Measurements from ENCODE around the gene R3HDM4. TPM values are rescaled to one million over a fixed set of nuclear protein-coding genes. Genes with fewer than 3 reads are reported as not detected.
A peak's percentile ranks its signal among the peaks of the same experiment; 100 is the strongest.

Gene R3HDM4
- total and polyA plus RNA-seq, 9 of the 15 experiments (the other 6 are each of a cell fraction or from before 2014, with no cell fraction given) = 3.2 to 154 (median 59.0) TPM

DNA sequence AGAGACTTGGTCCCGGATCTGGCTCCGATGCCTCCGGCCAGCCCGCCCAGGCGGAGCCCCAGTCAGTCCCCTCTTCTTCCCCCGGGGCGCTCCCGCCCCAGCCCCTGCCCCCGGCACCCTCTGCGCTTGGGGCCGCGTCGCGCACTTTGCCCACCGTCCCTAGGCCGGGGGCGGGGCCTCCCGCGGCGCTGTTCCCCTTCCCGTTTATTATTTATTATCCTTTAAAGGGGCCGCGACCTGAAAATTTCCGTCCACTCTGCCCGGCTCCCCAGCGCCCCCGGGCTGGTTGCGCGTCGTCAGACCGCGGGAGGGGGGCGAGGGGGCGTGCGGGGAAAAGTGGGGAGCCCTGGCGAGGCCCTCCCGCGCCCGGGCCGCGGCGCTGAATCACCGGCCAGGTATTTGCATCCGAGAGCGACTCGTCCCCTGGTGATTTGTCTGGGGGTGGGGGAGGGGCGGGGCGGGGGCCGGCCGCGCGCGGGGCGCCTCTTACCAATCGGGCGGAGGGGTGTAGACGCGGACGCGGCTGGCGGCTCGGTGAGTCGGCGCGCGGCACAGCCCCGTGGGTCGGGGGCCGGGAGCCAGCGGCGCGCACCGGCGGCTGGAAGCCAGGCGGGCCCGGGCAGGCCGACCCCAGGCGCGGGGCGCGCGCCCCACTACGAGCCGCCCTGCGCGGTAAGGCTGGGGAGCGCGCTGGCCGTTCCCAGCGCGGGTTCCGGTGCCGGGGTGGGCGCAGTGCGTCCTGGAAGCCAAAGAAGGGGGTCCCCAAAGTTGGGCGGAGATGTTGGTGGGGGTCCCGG is 12.7 kb upstream of the R3HDM4 start, which contains the start of gene ARID3A (continued):
- TF ChIP-seq ELF2 (CRISPR knock-in tag; IDR thresholded peaks at IDR 0.05) = no peak
- no peak for TF ChIP-seq ILF3 (IDR thresholded peaks at IDR 0.05; ENCODE audit: borderline replicate concordance)
- no peak for TF ChIP-seq BACH1 (tag; IDR thresholded peaks at IDR 0.05)
- TF ChIP-seq KLF10 (CRISPR knock-in tag; IDR thresholded peaks at IDR 0.05) = no peak
- TF ChIP-seq, protein P1, sequence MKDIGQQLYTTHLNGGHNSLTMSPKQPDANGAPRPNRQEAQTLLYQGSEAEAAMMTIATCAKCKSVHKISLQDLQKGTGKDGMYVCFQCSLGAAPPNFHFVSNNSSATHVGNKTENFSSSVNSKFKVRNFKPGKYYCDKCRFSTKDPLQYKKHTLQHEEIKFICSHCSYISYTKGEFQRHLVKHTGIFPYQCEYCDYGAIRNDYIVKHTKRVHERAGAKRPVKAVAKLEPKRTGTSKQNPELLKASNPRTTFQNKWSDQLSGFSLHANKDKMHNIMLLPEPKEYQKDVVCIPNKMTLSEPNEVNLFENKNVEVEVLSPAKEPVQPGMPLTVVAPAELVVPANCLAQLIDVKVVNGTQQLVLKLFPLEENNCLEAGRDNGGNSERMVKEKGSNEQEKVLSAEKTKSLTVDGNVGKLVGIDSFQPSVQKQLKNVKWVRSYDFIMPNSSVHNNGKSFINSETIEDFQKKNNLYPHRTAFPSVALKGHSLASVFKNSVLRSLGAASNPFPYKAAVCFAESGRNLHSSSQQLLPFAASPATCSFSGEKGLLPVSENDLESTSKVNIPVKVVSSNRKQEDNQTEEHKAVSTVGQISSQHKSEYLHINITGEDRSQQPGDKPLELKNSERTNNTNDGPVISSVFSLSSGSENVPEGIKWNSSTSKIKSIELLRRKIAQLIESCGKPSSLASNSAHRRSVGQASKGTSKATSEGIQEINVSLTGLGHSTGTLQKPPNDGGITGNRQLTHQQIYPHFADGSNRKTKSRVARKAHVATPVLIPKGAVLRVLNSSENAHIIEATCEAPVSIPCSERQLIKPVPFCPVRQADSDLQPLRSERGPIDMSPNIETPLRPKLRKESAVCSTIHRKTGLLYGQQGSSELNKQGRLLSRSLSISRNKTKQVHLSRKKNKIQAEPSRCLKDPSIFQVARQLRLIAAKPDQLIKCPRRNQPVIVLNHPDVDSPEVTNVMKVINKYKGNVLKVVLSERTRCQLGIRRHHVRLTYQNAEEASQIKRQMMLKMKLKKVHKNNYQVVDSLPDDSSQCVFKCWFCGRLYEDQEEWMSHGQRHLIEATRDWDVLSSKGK (CRISPR knock-in tag; IDR thresholded peaks at IDR 0.05) = no peak
- TF ChIP-seq JUND (IDR thresholded peaks at IDR 0.05; ENCODE audit: borderline replicate concordance, low read depth, low read length) = no peak
- TF ChIP-seq JUND (tag; IDR thresholded peaks at IDR 0.05; ENCODE audit: borderline replicate concordance, low read depth, low read length) = no peak
- no peak for TF ChIP-seq ZKSCAN1 (IDR thresholded peaks at IDR 0.05; ENCODE audit: low read depth, low read length)
- TF ChIP-seq ZNF311 (CRISPR knock-in tag; IDR thresholded peaks at IDR 0.05) = no peak
- 0 out of 4 replicates have a peak, but pooled peaks of 1 of the 2 experiments have one; percentile 3 for TF ChIP-seq HDAC1 (IDR thresholded peaks at IDR 0.05)
- no peak for TF ChIP-seq ZNF24 (IDR thresholded peaks at IDR 0.05)
- TF ChIP-seq, protein P2, sequence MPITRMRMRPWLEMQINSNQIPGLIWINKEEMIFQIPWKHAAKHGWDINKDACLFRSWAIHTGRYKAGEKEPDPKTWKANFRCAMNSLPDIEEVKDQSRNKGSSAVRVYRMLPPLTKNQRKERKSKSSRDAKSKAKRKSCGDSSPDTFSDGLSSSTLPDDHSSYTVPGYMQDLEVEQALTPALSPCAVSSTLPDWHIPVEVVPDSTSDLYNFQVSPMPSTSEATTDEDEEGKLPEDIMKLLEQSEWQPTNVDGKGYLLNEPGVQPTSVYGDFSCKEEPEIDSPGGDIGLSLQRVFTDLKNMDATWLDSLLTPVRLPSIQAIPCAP (CRISPR knock-in tag; IDR thresholded peaks at IDR 0.05; ENCODE audit: borderline replicate concordance) = no peak
- TF ChIP-seq ZC3H4 (CRISPR knock-in tag; IDR thresholded peaks at IDR 0.05; ENCODE audit: borderline replicate concordance) = no peak
- TF ChIP-seq BDP1 (IDR thresholded peaks at IDR 0.05; ENCODE audit: insufficient read depth, insufficient read length) = no peak
- peak; percentile 52 for TF ChIP-seq PRPF4 (IDR thresholded peaks at IDR 0.05; ENCODE audit: insufficient read depth, low read depth, low read length, poor library complexity, severe bottlenecking)
- peak; percentile 6; the same call in 1 of the 2 replicates for TF ChIP-seq ADNP (tag; IDR thresholded peaks at IDR 0.05)
- TF ChIP-seq STAT5B (CRISPR knock-in tag; IDR thresholded peaks at IDR 0.05) = no peak
- no peak for TF ChIP-seq PML (IDR thresholded peaks at IDR 0.05; ENCODE audit: low read length)
- no peak for TF ChIP-seq ZNF143 (CRISPR knock-in tag; IDR thresholded peaks at IDR 0.05)
- TF ChIP-seq KLF1 (tag; IDR thresholded peaks at IDR 0.05) = no peak
- TF ChIP-seq CREM (IDR thresholded peaks at IDR 0.05; ENCODE audit: low read depth) = no peak; the same call in 1 of the 2 replicates
- no peak for TF ChIP-seq KDM2B (CRISPR knock-in tag; IDR thresholded peaks at IDR 0.05)
- TF ChIP-seq, protein P3, sequence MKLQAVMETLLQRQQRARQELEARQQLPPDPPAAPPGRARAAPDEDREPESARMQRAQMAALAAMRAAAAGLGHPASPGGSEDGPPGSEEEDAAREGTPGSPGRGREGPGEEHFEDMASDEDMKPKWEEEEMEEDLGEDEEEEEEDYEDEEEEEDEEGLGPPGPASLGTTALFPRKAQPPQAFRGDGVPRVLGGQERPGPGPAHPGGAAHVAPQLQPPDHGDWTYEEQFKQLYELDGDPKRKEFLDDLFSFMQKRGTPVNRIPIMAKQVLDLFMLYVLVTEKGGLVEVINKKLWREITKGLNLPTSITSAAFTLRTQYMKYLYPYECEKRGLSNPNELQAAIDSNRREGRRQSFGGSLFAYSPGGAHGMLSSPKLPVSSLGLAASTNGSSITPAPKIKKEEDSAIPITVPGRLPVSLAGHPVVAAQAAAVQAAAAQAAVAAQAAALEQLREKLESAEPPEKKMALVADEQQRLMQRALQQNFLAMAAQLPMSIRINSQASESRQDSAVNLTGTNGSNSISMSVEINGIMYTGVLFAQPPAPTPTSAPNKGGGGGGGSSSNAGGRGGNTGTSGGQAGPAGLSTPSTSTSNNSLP (IDR thresholded peaks at IDR 0.05; ENCODE audit: borderline replicate concordance, low read depth, low read length) = no peak
- TF ChIP-seq FUS (optimal IDR thresholded peaks at IDR 0.05; ENCODE audit: low read depth, low read length) = no peak
- TF ChIP-seq POLR2A (conservative IDR thresholded peaks at IDR 0.05) = no peak

Measured in K562 (cell line).